A673 (cell line): ENCODE measurements around the gene NAA10. TPM values are rescaled to one million over a fixed set of nuclear protein-coding genes. Genes with fewer than 3 reads are reported as not detected.

ENCODE experiments used
- BruUV-seq: library from RNA; stranded (reverse); fragments of 400-500 nt; replicated peaks from 2 replicates; lab custom pipeline; 2021; lab: Mats Ljungman, UMichigan
- CTCF ChIA-PET: fragments of 300-600 bp; sonication (Branson Sonifier 250); formaldehyde crosslinking; loops from one replicate; lab custom pipeline; 2022; ENCODE audit warnings: antibody characterized with exemption; lab: Charles Lee
- POLR2A ChIA-PET: fragments of 300-600 bp; sonication (Branson Sonifier 250); formaldehyde crosslinking; loops from one replicate; lab custom pipeline; 2022; ENCODE audit warnings: antibody characterized with exemption; ENCODE audit not compliant: low non-redundant PET; lab: Charles Lee
- DNase-seq: peaks from one replicate; pipeline ENCODE4 v3.0.0-alpha.2; 2015; ENCODE audit warnings: low spot score
- H3K27ac ChIP-seq: fragments of 200-600 bp; sonication (generic); 2 replicates; pipeline ENCODE4 v1.5.1; 2016; ENCODE audit warnings: mixed run types, low read depth, mild to moderate bottlenecking, mixed read lengths, antibody characterized with exemption, low read length; ENCODE audit not compliant: poor library complexity, severe bottlenecking
- H3K27me3 ChIP-seq: fragments of 200-600 bp; sonication (generic); replicated peaks from 2 replicates; pipeline ENCODE4 v1.6.1; 2017; ENCODE audit warnings: mixed run types, low read depth, mild to moderate bottlenecking, mixed read lengths, antibody characterized with exemption, low read length; ENCODE audit not compliant: insufficient read depth, poor library complexity
- H3K36me3 ChIP-seq: fragments of 200-600 bp; sonication (generic); 2 replicates; pipeline ENCODE4 v1.6.1; 2016; ENCODE audit warnings: mixed run types, mild to moderate bottlenecking, mixed read lengths, antibody characterized with exemption, low read length; ENCODE audit not compliant: insufficient read depth, poor library complexity, severe bottlenecking
- H3K4me1 ChIP-seq: fragments of 200-600 bp; sonication (generic); 2 replicates; pipeline ENCODE4 v1.6.1; 2017; ENCODE audit warnings: mixed run types, mild to moderate bottlenecking, mixed read lengths, antibody characterized with exemption, low read length; ENCODE audit not compliant: insufficient read depth, poor library complexity, severe bottlenecking
- H3K4me3 ChIP-seq: fragments of 200-600 bp; sonication (generic); 2 replicates; pipeline ENCODE4 v1.5.1; 2016; ENCODE audit warnings: low read depth, mixed run types, mild to moderate bottlenecking, mixed read lengths, low read length; ENCODE audit not compliant: poor library complexity, severe bottlenecking
- H3K9me3 ChIP-seq: fragments of 200-600 bp; sonication (generic); 2 replicates; pipeline ENCODE4 v1.6.1; 2016; ENCODE audit warnings: mixed run types, low read depth, mild to moderate bottlenecking, mixed read lengths, antibody characterized with exemption, low read length; ENCODE audit not compliant: poor library complexity, severe bottlenecking
- CTCF ChIP-seq: fragments of 300-800, 200-600 bp; sonication (generic); conservative IDR thresholded peaks from 2 replicates; pipeline ENCODE4 v1.5.1; 2017; ENCODE audit warnings: low read depth, mild to moderate bottlenecking, antibody characterized with exemption, low read length, moderate library complexity, mixed read lengths
- EZH2 ChIP-seq: fragments of 200-600 bp; sonication (generic); IDR thresholded peaks from 2 replicates; pipeline ENCODE4 v1.6.1; 2017; ENCODE audit warnings: borderline replicate concordance, low read depth, mild to moderate bottlenecking, mixed read lengths, antibody characterized with exemption, low read length; ENCODE audit not compliant: poor library complexity, severe bottlenecking
- intact Hi-C: fragments of 100-400 bp; cut with micrococcal nuclease; formaldehyde crosslinking; loops from one replicate; pipeline ENCODE4 v1.10.0; 2022; ENCODE audit not compliant: unreplicated experiment
- total RNA-seq: library from RNA; stranded (reverse); gene quantifications from 2 replicates; pipeline ENCODE4 v1.2.3, GENCODE V29; 2021

Gene NAA10
- total RNA-seq, 1 experiment from 2014 or later: 140 TPM

GRCh38 chrX:153906126-153906917 is 28.5 kb downstream of the NAA10 start:
- no peak for TF ChIP-seq CTCF
- no peak for TF ChIP-seq EZH2
- intact Hi-C loops: no loop called here
- ChIA-PET CTCF (no interaction called here), POLR2A (no interaction called here)
- Histone ChIP-seq H3K9me3 (no peaks in the 10 kb centered on the region), H3K36me3 (no peaks in the 10 kb centered on the region), H3K27ac (no peak overlapping the region), H3K27me3 (no peaks in the 10 kb centered on the region), H3K4me3 (no peak overlapping the region), H3K4me1 (no peaks in the 10 kb centered on the region)
- DNase-seq: no peak
- BruUV-seq: no TSS peak

- intact Hi-C loops: no loop called here
- Histone ChIP-seq H3K36me3 (no peaks in the 10 kb centered on the region), H3K4me3 (no peak overlapping the region), H3K9me3 (no peaks in the 10 kb centered on the region), H3K27ac (no peak overlapping the region), H3K4me1 (no peaks in the 10 kb centered on the region), H3K27me3 (no peaks in the 10 kb centered on the region)
- POLR2A ChIA-PET: no interaction called here
- no TSS peak for BruUV-seq
- TF ChIP-seq EZH2 (no peak), CTCF (no peak)
- CTCF ChIA-PET: no interaction called here
- DNase-seq: no peak
Measured at GRCh38 chrX:153905481-153906095, 29.2 kb downstream of the NAA10 start.

- Histone ChIP-seq H3K36me3 (no peaks in the 10 kb centered on the region), H3K4me3 (no peak within 1 kb of the TSS), H3K27ac (no peak within 1 kb of the TSS), H3K27me3 (no peaks in the 10 kb centered on the region), H3K9me3 (no peaks in the 10 kb centered on the region), H3K4me1 (no peaks in the 10 kb centered on the region)
- POLR2A ChIA-PET: no interaction called here
- intact Hi-C loops: no loop called here
- BruUV-seq: no TSS peak
- DNase-seq: no peak
- TF ChIP-seq EZH2 (no peak), CTCF (no peak)
- CTCF ChIA-PET: no interaction called here
Measured at GRCh38 chrX:153903991-153904957, 30.6 kb downstream of the NAA10 start, which contains the start of gene AVPR2. TSS of gene AVPR2 (plus strand) at chrX:153904673. CDS start at chrX:153905146, 473 bp downstream.
